Camera-type eye (tissue), 1 donor: Measurements from ENCODE around the gene MAPK8IP3. TPM values are rescaled to one million over a fixed set of nuclear protein-coding genes. Genes with fewer than 3 reads are reported as not detected.

Source experiments
- total RNA-seq: library from RNA; depleted of rRNA; stranded (reverse); fragments of >200 nt; gene quantifications from one replicate; pipeline ENCODE4 v1.2.3, GENCODE V29; 2014

MAPK8IP3 gene
- 107 TPM for total RNA-seq

GRCh38 chr16:1705688-1706385 is at the start of gene MAPK8IP3:
Gene MAPK8IP3 (plus strand): TSS chr16:1706195. CDS start chr16:1706340, 145 bp downstream.

GRCh38 chr16:1677942-1678499 is 28.0 kb upstream of the MAPK8IP3 start, which contains the start of gene JPT2:
Gene JPT2 (plus strand): TSS chr16:1678279. CDS start chr16:1678313, 34 bp downstream.

GRCh38 chr16:1771188-1771863 is 65.3 kb downstream of the MAPK8IP3 start, which contains the start of gene NME3:
Gene NME3 (minus strand): TSS chr16:1771543. CDS start chr16:1771534, 9 bp downstream.

GRCh38 chr16:1772362-1772907 is 66.4 kb downstream of the MAPK8IP3 start, which contains the start of gene EME2:
Gene EME2 (plus strand): TSS chr16:1772810. CDS start chr16:1773228, 418 bp downstream.

GRCh38 chr16:1772908-1773702 is 67.1 kb downstream of the MAPK8IP3 start, which contains the start of gene MRPS34:
Gene MRPS34 (minus strand): TSS chr16:1773134. CDS start chr16:1773119, 15 bp downstream.

GRCh38 chr16:1782408-1783264 is 76.6 kb downstream of the MAPK8IP3 start, which contains the start of the genes NUBP2 and SPSB3:
Gene NUBP2 (plus strand): TSS chr16:1782960. CDS start chr16:1783021, 61 bp downstream.
Gene SPSB3 (minus strand): TSS chr16:1782571. CDS start chr16:1781483, 1,088 bp downstream.

GRCh38 chr16:1793578-1794220 is 87.7 kb downstream of the MAPK8IP3 start, which contains the start of gene IGFALS:
Gene IGFALS (minus strand): TSS chr16:1793705. CDS start chr16:1793652, 53 bp downstream.

Other genes with a start within 250 kb of the MAPK8IP3 start
- 47.9 TPM for gene CLCN7, start 231.2 kb upstream of the MAPK8IP3 start, total RNA-seq
- gene PTX4, start 217.3 kb upstream of the MAPK8IP3 start, total RNA-seq = 1.6 TPM
- gene TELO2, start 212.8 kb upstream of the MAPK8IP3 start, total RNA-seq = 26.3 TPM
- 9.6 TPM for gene TMEM204, start 172.5 kb upstream of the MAPK8IP3 start, total RNA-seq
- 73.1 TPM for gene IFT140, start 94.1 kb upstream of the MAPK8IP3 start, total RNA-seq
- gene CRAMP1, start 93.8 kb upstream of the MAPK8IP3 start, total RNA-seq = 17.8 TPM
- 35.5 TPM for gene JPT2, start 27.9 kb upstream of the MAPK8IP3 start, total RNA-seq
- 52.0 TPM for gene NME3, start 65.3 kb downstream of the MAPK8IP3 start, total RNA-seq
- gene EME2, start 66.6 kb downstream of the MAPK8IP3 start, total RNA-seq = 16.1 TPM
- gene MRPS34, start 66.9 kb downstream of the MAPK8IP3 start, total RNA-seq = 48.4 TPM
- gene SPSB3, start 76.4 kb downstream of the MAPK8IP3 start, total RNA-seq = 93.1 TPM
- 56.1 TPM for gene NUBP2, start 76.8 kb downstream of the MAPK8IP3 start, total RNA-seq
- gene IGFALS, start 87.5 kb downstream of the MAPK8IP3 start, total RNA-seq = 0.55 TPM
- gene HAGH, start 120.6 kb downstream of the MAPK8IP3 start, total RNA-seq = 55.9 TPM
- gene FAHD1, start 121.0 kb downstream of the MAPK8IP3 start, total RNA-seq = 35.6 TPM
- gene MEIOB, start 166.0 kb downstream of the MAPK8IP3 start, total RNA-seq = 0.60 TPM
- 0.38 TPM for gene HS3ST6, start 212.2 kb downstream of the MAPK8IP3 start, total RNA-seq
- 5.7 TPM for gene MSRB1, start 237.0 kb downstream of the MAPK8IP3 start, total RNA-seq
- 6.3 TPM for gene RPL3L, start 248.5 kb downstream of the MAPK8IP3 start, total RNA-seq